ENCODE data around the gene TREH. TPM values are rescaled to one million over a fixed set of nuclear protein-coding genes. Genes with fewer than 3 reads are reported as not detected.

Gene TREH
- total RNA-seq, 1 experiment from 2014 or later, result 0.05 TPM

- in situ Hi-C loops (cut with HindIII; ENCODE audit: low pct_unique_long_range_greater_than_20kb, low sequenced_read_pairs), result no loop called here
- no peaks in the 10 kb centered on the region for H3K36me3 ChIP-seq (ENCODE audit: control insufficient read depth, insufficient read depth, low read length)
These were observed 20.2 kb upstream of the TREH start for GRCh38 chr11:118699506-118700220.

GRCh38 chr11:118697346-118697745 is 17.9 kb upstream of the TREH start:
- no peak for DNase-seq (ENCODE audit: low read depth, low spot score)
- ChIA-PET POLR2A (no interaction called here), CTCF (no interaction called here)
- Histone ChIP-seq H3K4me1 (ENCODE audit: control insufficient read depth, insufficient read depth, low read length) (no peaks in the 10 kb centered on the region), H3K27ac (ENCODE audit: low read length) (no peak overlapping the region), H3K36me3 (ENCODE audit: control insufficient read depth, insufficient read depth, low read length) (no peaks in the 10 kb centered on the region), H3K27me3 (ENCODE audit: control insufficient read depth, insufficient read depth, low read length) (no peaks in the 10 kb centered on the region), H3K4me3 (ENCODE audit: low read depth in 2 of 2, low read length in 2 of 2) (no peak overlapping the region), H3K9me3 (ENCODE audit: control insufficient read depth, insufficient read depth, low read depth, low read length) (no peaks in the 10 kb centered on the region; the same call in 1 of the 2 replicates)
- intact Hi-C loops (cut with micrococcal nuclease; ENCODE audit: unreplicated experiment), result no loop called here
- in situ Hi-C loops (cut with HindIII; ENCODE audit: low pct_unique_long_range_greater_than_20kb, low sequenced_read_pairs), result no loop called here
- no TSS peak for BruUV-seq (replicated peaks)
- ATAC-seq, result no peak
- no peak for TF ChIP-seq POLR2AphosphoS5 (IDR thresholded peaks at IDR 0.05; ENCODE audit: low read depth, low read length)

More at GRCh38 chr11:118699506-118700220, 20.2 kb upstream of the TREH start:
- Histone ChIP-seq H3K9me3 (ENCODE audit: control insufficient read depth, insufficient read depth, low read depth, low read length) (no peaks in the 10 kb centered on the region; the same call in 1 of the 2 replicates), H3K27ac (ENCODE audit: low read length) (no peak overlapping the region), H3K4me1 (ENCODE audit: control insufficient read depth, insufficient read depth, low read length) (no peaks in the 10 kb centered on the region), H3K27me3 (ENCODE audit: control insufficient read depth, insufficient read depth, low read length) (no peaks in the 10 kb centered on the region), H3K4me3 (ENCODE audit: low read depth in 2 of 2, low read length in 2 of 2) (no peak overlapping the region)
- ATAC-seq (no peak), DNase-seq (ENCODE audit: low read depth, low spot score) (no peak)
- no TSS peak for BruUV-seq (replicated peaks)
- POLR2A ChIA-PET, result no interaction called here
- CTCF ChIA-PET, result no interaction called here
- intact Hi-C loops (cut with micrococcal nuclease; ENCODE audit: unreplicated experiment), result no loop called here
- TF ChIP-seq POLR2AphosphoS5 (IDR thresholded peaks at IDR 0.05; ENCODE audit: low read depth, low read length), result no peak
- no peak for TF ChIP-seq SIN3A (IDR thresholded peaks at IDR 0.05; ENCODE audit: borderline replicate concordance, insufficient read depth, low read depth, low read length)
- no peak for TF ChIP-seq REST (IDR thresholded peaks at IDR 0.05; ENCODE audit: insufficient read depth in 1 of 2, low read depth in 2 of 2, low read length in 1 of 2)
- no peak for TF ChIP-seq TCF7L2 (IDR thresholded peaks at IDR 0.05; ENCODE audit: low read depth, low read length)
- TF ChIP-seq CTCF (IDR thresholded peaks at IDR 0.05), result no peak

GRCh38 chr11:118696673-118697226 is 17.3 kb upstream of the TREH start:
- H3K4me3 ChIP-seq (ENCODE audit: low read depth in 2 of 2, low read length in 2 of 2), result no peak overlapping the region
- H3K27me3 ChIP-seq (ENCODE audit: control insufficient read depth, insufficient read depth, low read length), result no peaks in the 10 kb centered on the region
- POLR2A ChIA-PET, result no interaction called here
- ATAC-seq (peak; percentile 51), DNase-seq (ENCODE audit: low read depth, low spot score) (no peak)
- H3K4me1 ChIP-seq (ENCODE audit: control insufficient read depth, insufficient read depth, low read length), result no peaks in the 10 kb centered on the region
- in situ Hi-C loops (cut with HindIII; ENCODE audit: low pct_unique_long_range_greater_than_20kb, low sequenced_read_pairs), result no loop called here
- CTCF ChIA-PET, result no interaction called here
- BruUV-seq (replicated peaks), result no TSS peak
- no peaks in the 10 kb centered on the region; the same call in 1 of the 2 replicates for H3K9me3 ChIP-seq (ENCODE audit: control insufficient read depth, insufficient read depth, low read depth, low read length)
- H3K36me3 ChIP-seq (ENCODE audit: control insufficient read depth, insufficient read depth, low read length), result no peaks in the 10 kb centered on the region
- intact Hi-C loops (cut with micrococcal nuclease; ENCODE audit: unreplicated experiment), result no loop called here
- TF ChIP-seq SIN3A (IDR thresholded peaks at IDR 0.05; ENCODE audit: borderline replicate concordance, insufficient read depth, low read depth, low read length) (no peak), TCF7L2 (IDR thresholded peaks at IDR 0.05; ENCODE audit: low read depth, low read length) (no peak), REST (IDR thresholded peaks at IDR 0.05; ENCODE audit: insufficient read depth in 1 of 2, low read depth in 2 of 2, low read length in 1 of 2) (no peak), POLR2AphosphoS5 (IDR thresholded peaks at IDR 0.05; ENCODE audit: low read depth, low read length) (no peak), CTCF (IDR thresholded peaks at IDR 0.05) (no peak)
- H3K27ac ChIP-seq (ENCODE audit: low read length), result no peak overlapping the region
